Measurements from ENCODE around the gene FOXP1.

GRCh38 chr3:70979983-70980645 lies 603.4 kb downstream of the FOXP1 start:
- TF ChIP-seq POLR2A (IDR thresholded peaks at IDR 0.05), result no peak
- no peak for TF ChIP-seq POLR2AphosphoS5 (IDR thresholded peaks at IDR 0.05)
- TF ChIP-seq CTCF (IDR thresholded peaks at IDR 0.05), result no peak
- no peak for TF ChIP-seq EP300 (IDR thresholded peaks at IDR 0.05)
